Suprapubic skin (tissue), 4 donors: ENCODE data around the gene TMEM215.

ENCODE experiments used
- CTCF ChIP-seq, 2 donors: fragments of 200-600 bp in 1 of 2; fragments of 450-650 bp in 1 of 2; sonication (generic) in 1 of 2; IDR thresholded peaks; one replicate each; pipeline ENCODE4 v1.5.1; 2016 to 2019; ENCODE audit warnings: antibody characterized with exemption in 2 of 2, mild to moderate bottlenecking in 1 of 2, moderate library complexity in 1 of 2
- EP300 ChIP-seq: sonication (generic); formaldehyde crosslinking; IDR thresholded peaks from one replicate; pipeline ENCODE4 v1.6.1; 2017; ENCODE audit warnings: antibody characterized with exemption
- POLR2A ChIP-seq, 2 donors: fragments of 450-650 bp; IDR thresholded peaks; one replicate each; pipeline ENCODE4 v1.6.1; 2017; ENCODE audit warnings: antibody characterized with exemption in 2 of 2, mild to moderate bottlenecking in 2 of 2, moderate library complexity in 2 of 2
- POLR2AphosphoS5 ChIP-seq, 3 donors: sonication (generic); formaldehyde crosslinking; IDR thresholded peaks; one replicate each; pipeline ENCODE4 v1.6.1; 2017; ENCODE audit warnings: antibody characterized with exemption in 3 of 3

- TF ChIP-seq POLR2A (IDR thresholded peaks at IDR 0.05) = no peak
- TF ChIP-seq CTCF (IDR thresholded peaks at IDR 0.05) = no peak
- no peak for TF ChIP-seq POLR2AphosphoS5 (IDR thresholded peaks at IDR 0.05)
- no peak for TF ChIP-seq EP300
Measured at GRCh38 chr9:32832346-32832745, 49.0 kb downstream of the TMEM215 start.
